CD4-positive, alpha-beta T cell treated with Interleukin-2 at 100 ng/mL for 4 hours (primary cell): Measurements from ENCODE around the gene PLPPR4.
"Not testable (repeated sequence)": the region's sequence is repeated elsewhere in the genome, so short reads cannot be mapped to it uniquely, and the experiment has no call there.

Experiments
- DNase-seq: peaks from one replicate; pipeline ENCODE4 v3.0.0-alpha.2; 2020; ENCODE audit warnings: low spot score

Gene PLPPR4

GRCh38 chr1:99269321-99269720 is 5.0 kb downstream of the PLPPR4 start:
- no peak for DNase-seq

GRCh38 chr1:99270646-99271045 is 6.4 kb downstream of the PLPPR4 start:
- no peak for DNase-seq

- DNase-seq: no peak
Measured at GRCh38 chr1:99271249-99271648, 7.0 kb downstream of the PLPPR4 start.

- DNase-seq: no peak
Measured at GRCh38 chr1:99277066-99277465, 12.8 kb downstream of the PLPPR4 start.

GRCh38 chr1:99279525-99279924 is 15.2 kb downstream of the PLPPR4 start:
- no peak for DNase-seq

GRCh38 chr1:99281105-99281504 is 16.8 kb downstream of the PLPPR4 start:
- DNase-seq: no peak

GRCh38 chr1:99282536-99282935 is 18.2 kb downstream of the PLPPR4 start:
- DNase-seq: no peak

- DNase-seq: not testable (repeated sequence)
Measured at GRCh38 chr1:99283521-99283920, 19.2 kb downstream of the PLPPR4 start.

- DNase-seq: no peak
Measured at GRCh38 chr1:99292886-99293285, 28.6 kb downstream of the PLPPR4 start.

GRCh38 chr1:99297923-99298322 is 33.6 kb downstream of the PLPPR4 start:
- DNase-seq: no peak

- DNase-seq: no peak
Measured at GRCh38 chr1:99304725-99305282, 40.5 kb downstream of the PLPPR4 start.

- DNase-seq: no peak
Measured at GRCh38 chr1:99305626-99306025, 41.3 kb downstream of the PLPPR4 start.

- no peak for DNase-seq
Measured at GRCh38 chr1:99306056-99306455, 41.8 kb downstream of the PLPPR4 start.

- DNase-seq: no peak
Measured at GRCh38 chr1:99306644-99307043, 42.4 kb downstream of the PLPPR4 start.

- no peak for DNase-seq
Measured at GRCh38 chr1:99315305-99315704, 51.0 kb downstream of the PLPPR4 start.

- no peak for DNase-seq
Measured at GRCh38 chr1:99326215-99326949, 62.1 kb downstream of the PLPPR4 start.

- DNase-seq: no peak
Measured at GRCh38 chr1:99327357-99327756, 63.1 kb downstream of the PLPPR4 start.

GRCh38 chr1:99328171-99328570 is 63.9 kb downstream of the PLPPR4 start:
- DNase-seq: no peak

- no peak for DNase-seq
Measured at GRCh38 chr1:99331083-99331482, 66.8 kb downstream of the PLPPR4 start.

- no peak for DNase-seq
Measured at GRCh38 chr1:99331636-99332035, 67.3 kb downstream of the PLPPR4 start.

GRCh38 chr1:99332561-99332960 is 68.3 kb downstream of the PLPPR4 start:
- DNase-seq: no peak

GRCh38 chr1:99334991-99335390 is 70.7 kb downstream of the PLPPR4 start:
- DNase-seq: no peak

- no peak for DNase-seq
Measured at GRCh38 chr1:99347041-99347684, 82.9 kb downstream of the PLPPR4 start.
